ENCODE results near the gene RPS6KL1. TPM values are rescaled to one million over a fixed set of nuclear protein-coding genes. Genes with fewer than 3 reads are reported as not detected.
A peak's percentile ranks its signal among the peaks of the same experiment; 100 is the strongest.

RPS6KL1 gene
- total RNA-seq, 1 donor from 2014 or later = 5.8 TPM

DNA sequence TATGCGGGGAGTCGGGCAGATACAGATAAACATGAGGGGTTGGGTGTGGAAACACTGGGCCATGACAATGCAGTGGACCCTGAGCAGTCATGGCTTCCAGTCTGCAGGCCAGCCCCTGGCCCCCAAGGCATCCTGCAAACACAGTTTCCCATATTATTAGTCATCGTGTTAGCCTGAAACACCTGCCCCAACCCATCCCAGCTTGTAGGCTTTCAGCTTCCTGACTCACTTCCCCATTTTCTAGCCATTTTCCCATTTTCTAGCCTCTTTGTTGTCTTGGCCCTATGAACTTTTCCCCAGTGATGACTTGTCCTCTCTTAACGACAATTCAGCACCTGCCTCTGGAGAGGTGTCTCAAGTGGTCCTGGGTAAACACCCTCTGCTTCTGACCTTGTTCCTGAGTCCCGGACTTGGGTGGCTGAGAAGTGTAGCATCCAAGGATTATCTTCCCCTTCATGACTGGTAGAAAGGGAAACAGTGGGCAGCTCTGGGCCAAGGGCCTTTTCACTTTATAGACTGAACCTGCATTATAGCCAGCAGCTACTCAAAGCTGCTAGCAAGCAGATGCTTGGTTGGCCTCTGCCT, 36.6 kb upstream of the RPS6KL1 start:
- H3K4me3 Mint-ChIP-seq (ENCODE audit: unreplicated experiment) = no peak overlapping the region

DNA sequence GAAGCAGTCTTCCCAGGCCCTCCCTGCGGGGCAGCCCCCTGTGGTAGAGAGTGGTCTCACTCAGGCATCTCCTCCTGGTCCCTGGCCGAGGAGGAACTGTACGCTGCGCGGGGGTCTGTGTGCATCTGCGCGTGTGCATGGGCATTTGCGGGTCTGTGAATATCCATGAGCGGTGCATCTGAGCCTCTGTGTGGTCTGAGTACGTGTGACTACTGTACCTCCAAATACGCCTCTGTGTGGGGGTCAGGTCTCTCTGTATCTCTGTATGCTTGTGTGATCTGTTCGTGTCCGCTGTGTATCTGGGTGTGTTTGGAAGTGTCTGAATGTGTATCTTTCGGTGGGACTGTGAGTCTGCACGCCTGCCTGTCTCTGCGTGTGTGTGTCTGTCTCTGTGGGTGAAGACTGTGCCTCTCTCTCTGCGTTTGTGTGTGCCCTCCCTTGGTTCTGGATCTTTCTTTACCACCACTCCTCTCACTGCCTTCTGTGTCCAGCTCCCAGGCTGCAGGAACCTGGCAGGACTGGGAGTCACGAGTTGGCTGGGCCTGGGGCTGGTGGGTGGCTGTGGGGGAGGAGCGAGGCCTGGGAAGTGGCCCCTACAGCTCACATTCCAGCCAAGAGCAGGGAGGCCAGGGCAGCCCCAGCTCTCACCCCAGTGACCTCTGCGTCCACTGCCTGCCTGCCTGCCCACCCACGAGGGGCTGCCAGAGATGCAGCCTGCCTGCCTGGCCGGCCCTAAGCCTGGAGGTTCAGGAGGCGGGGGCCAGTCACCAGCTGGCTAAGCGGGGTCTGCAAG, 33.4 kb upstream of the RPS6KL1 start:
- H3K4me1 Mint-ChIP-seq (ENCODE audit: low read depth) = peaks cover 9% of the 10 kb centered on the region
- H3K4me3 Mint-ChIP-seq (ENCODE audit: unreplicated experiment) = no peak overlapping the region
- DNase-seq (ENCODE audit: low spot score) = no peak
- H3K36me3 Mint-ChIP-seq (ENCODE audit: low read depth) = no peaks in the 10 kb centered on the region
- no peaks in the 10 kb centered on the region for H3K9me3 Mint-ChIP-seq (ENCODE audit: low read depth)
- TF ChIP-seq, protein P1, sequence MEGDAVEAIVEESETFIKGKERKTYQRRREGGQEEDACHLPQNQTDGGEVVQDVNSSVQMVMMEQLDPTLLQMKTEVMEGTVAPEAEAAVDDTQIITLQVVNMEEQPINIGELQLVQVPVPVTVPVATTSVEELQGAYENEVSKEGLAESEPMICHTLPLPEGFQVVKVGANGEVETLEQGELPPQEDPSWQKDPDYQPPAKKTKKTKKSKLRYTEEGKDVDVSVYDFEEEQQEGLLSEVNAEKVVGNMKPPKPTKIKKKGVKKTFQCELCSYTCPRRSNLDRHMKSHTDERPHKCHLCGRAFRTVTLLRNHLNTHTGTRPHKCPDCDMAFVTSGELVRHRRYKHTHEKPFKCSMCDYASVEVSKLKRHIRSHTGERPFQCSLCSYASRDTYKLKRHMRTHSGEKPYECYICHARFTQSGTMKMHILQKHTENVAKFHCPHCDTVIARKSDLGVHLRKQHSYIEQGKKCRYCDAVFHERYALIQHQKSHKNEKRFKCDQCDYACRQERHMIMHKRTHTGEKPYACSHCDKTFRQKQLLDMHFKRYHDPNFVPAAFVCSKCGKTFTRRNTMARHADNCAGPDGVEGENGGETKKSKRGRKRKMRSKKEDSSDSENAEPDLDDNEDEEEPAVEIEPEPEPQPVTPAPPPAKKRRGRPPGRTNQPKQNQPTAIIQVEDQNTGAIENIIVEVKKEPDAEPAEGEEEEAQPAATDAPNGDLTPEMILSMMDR (IDR thresholded peaks at IDR 0.05) = no peak
- no peak overlapping the region for H3K27ac Mint-ChIP-seq (ENCODE audit: unreplicated experiment)
- peaks cover 1% of the 10 kb centered on the region for H3K27me3 Mint-ChIP-seq (ENCODE audit: low read depth)

More for the DNA sequence above, 36.6 kb upstream of the RPS6KL1 start:
- DNase-seq (ENCODE audit: low spot score) = no peak
- H3K9me3 Mint-ChIP-seq (ENCODE audit: low read depth) = no peaks in the 10 kb centered on the region
- peaks cover under 1% of the 10 kb centered on the region for H3K4me1 Mint-ChIP-seq (ENCODE audit: low read depth)
- no peak overlapping the region for H3K27ac Mint-ChIP-seq (ENCODE audit: unreplicated experiment)
- peaks cover 10% of the 10 kb centered on the region for H3K27me3 Mint-ChIP-seq (ENCODE audit: low read depth)
- TF ChIP-seq, protein P1 (IDR thresholded peaks at IDR 0.05) = no peak
- no peaks in the 10 kb centered on the region for H3K36me3 Mint-ChIP-seq (ENCODE audit: low read depth)

DNA sequence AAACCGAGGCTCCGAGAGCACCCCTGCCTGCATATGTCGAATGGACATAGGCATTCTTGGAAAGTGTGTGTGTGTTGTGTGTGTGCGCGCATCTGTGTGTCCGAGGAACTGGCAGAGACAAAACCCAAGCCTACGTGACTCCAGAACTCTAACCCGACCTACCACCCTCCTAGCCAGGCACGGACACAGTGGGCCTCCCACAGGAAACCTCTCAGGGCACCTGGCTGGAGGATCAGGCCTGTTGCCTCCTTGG, 32.9 kb upstream of the RPS6KL1 start:
- no peak overlapping the region for H3K27ac Mint-ChIP-seq (ENCODE audit: unreplicated experiment)
- no peaks in the 10 kb centered on the region for H3K36me3 Mint-ChIP-seq (ENCODE audit: low read depth)
- TF ChIP-seq, protein P1 (IDR thresholded peaks at IDR 0.05) = no peak
- no peak for DNase-seq (ENCODE audit: low spot score)
- no peaks in the 10 kb centered on the region for H3K9me3 Mint-ChIP-seq (ENCODE audit: low read depth)
- no peaks in the 10 kb centered on the region for H3K27me3 Mint-ChIP-seq (ENCODE audit: low read depth)
- peaks cover 9% of the 10 kb centered on the region for H3K4me1 Mint-ChIP-seq (ENCODE audit: low read depth)
- H3K4me3 Mint-ChIP-seq (ENCODE audit: unreplicated experiment) = peak overlapping the region; percentile 6

DNA sequence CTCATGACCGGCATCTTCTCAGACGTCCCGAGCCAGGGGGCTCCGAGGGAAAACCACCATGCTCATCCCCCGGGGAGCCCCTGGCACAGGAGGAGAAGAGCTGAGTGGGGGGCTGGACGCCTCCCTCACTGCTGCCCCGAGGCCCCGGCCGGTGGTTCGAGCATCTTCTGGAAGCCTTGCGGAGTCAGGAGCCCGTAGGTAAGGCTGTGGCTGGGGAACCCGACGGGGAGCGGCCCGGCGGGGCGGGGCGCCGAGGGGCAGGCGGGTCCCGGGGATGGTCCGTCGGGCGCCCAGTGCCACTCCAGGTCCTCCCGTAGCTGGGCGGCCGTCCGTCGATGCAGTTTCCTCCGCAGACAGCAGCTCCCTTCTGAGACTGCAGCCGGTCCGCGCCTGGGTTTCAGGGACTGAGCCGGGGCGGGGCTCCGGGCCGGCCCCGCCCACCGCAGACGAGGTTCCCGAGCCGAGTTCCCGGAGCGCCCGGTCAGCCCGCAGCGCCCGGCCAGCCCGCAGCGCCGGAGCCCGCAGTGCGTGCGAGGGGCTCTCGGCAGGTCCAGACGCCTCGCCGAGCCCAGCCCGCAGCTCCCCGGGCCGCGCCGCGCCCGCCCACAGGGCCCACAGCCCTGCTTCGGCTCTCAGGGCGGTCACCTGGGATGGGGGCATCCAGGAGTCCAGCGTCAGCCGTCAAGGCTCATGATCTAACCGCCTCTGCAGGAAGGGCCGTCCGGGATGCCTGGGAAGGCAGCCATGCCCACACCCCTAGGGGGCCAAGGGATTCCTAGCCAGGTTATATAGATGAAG, 32.4 kb upstream of the RPS6KL1 start, which contains the start of gene PGF:
TSS of gene PGF (minus strand) at position 369 of the 798 bp plus-strand sequence. CDS start at position 14, 355 bp downstream.
- Mint-ChIP-seq H3K4me1 (ENCODE audit: low read depth) (peaks cover 9% of the 10 kb centered on the region), H3K4me3 (ENCODE audit: unreplicated experiment) (peak within 1 kb of the TSS; percentile 51), H3K27ac (ENCODE audit: unreplicated experiment) (no peak within 1 kb of the TSS), H3K27me3 (ENCODE audit: low read depth) (no peaks in the 10 kb centered on the region), H3K9me3 (ENCODE audit: low read depth) (no peaks in the 10 kb centered on the region), H3K36me3 (ENCODE audit: low read depth) (no peaks in the 10 kb centered on the region)
- no peak for DNase-seq (ENCODE audit: low spot score)
- TF ChIP-seq, protein P1 (IDR thresholded peaks at IDR 0.05) = no peak

DNA sequence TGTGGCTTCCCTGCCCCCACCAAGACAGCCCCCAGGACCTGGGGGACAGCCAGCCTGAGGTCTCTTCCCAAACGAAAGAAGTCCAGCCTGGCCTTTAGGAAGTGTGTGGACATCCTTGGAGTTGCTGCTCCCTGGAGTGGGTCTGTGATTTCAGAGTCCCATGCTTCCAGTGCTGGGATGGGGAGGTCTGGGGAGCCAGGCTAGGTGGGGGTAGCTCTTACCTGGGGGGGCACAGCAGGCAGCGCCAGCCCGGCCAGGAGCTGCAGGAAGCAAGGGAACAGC, 31.8 kb upstream of the RPS6KL1 start:
- Mint-ChIP-seq H3K36me3 (ENCODE audit: low read depth) (no peaks in the 10 kb centered on the region), H3K4me1 (ENCODE audit: low read depth) (peaks cover 9% of the 10 kb centered on the region), H3K27me3 (ENCODE audit: low read depth) (no peaks in the 10 kb centered on the region), H3K9me3 (ENCODE audit: low read depth) (no peaks in the 10 kb centered on the region), H3K27ac (ENCODE audit: unreplicated experiment) (no peak overlapping the region), H3K4me3 (ENCODE audit: unreplicated experiment) (peak overlapping the region; percentile 48)
- no peak for DNase-seq (ENCODE audit: low spot score)
- TF ChIP-seq, protein P1 (IDR thresholded peaks at IDR 0.05) = no peak

Data from chondrocyte (in vitro differentiated cells).